Nephron (organoid): ENCODE results near the gene DNAAF5.
"Not testable (repeated sequence)": the region's sequence is repeated elsewhere in the genome, so short reads cannot be mapped to it uniquely, and the experiment has no call there.

Source experiments
- H3K27ac Mint-ChIP-seq, 3 experiments: 2 replicates each; pipeline ENCODE4 v1.8.0; 2020; ENCODE audit warnings: mixed read lengths in 3 of 3, mild to moderate bottlenecking in 2 of 3, moderate library complexity in 1 of 3
- H3K27me3 Mint-ChIP-seq: 2 replicates; pipeline ENCODE4 v1.8.0; 2021; ENCODE audit warnings: low read depth, mild to moderate bottlenecking, moderate library complexity, mixed read lengths
- H3K36me3 Mint-ChIP-seq: 2 replicates; pipeline ENCODE4 v1.8.0; 2020; ENCODE audit warnings: low read depth, mixed read lengths
- H3K4me1 Mint-ChIP-seq: 2 replicates; pipeline ENCODE4 v1.8.0; 2020; ENCODE audit warnings: mixed read lengths
- H3K4me3 Mint-ChIP-seq, 3 experiments: 2 replicates each; pipeline ENCODE4 v1.8.0; 2020; ENCODE audit warnings: mild to moderate bottlenecking in 3 of 3, mixed read lengths in 3 of 3, moderate library complexity in 2 of 3
- H3K9me3 Mint-ChIP-seq: 2 replicates; pipeline ENCODE4 v1.8.0; 2020; ENCODE audit warnings: mixed read lengths
- TF ChIP-seq, protein P1 (sequence below), 3 experiments: fragments of 200-600 bp; sonication (generic); IDR thresholded peaks; one replicate each; pipeline ENCODE4 v1.5.0; 2021; ENCODE audit warnings: antibody characterized with exemption in 3 of 3; ENCODE audit not compliant: unreplicated experiment in 3 of 3

DNAAF5 gene

DNA sequence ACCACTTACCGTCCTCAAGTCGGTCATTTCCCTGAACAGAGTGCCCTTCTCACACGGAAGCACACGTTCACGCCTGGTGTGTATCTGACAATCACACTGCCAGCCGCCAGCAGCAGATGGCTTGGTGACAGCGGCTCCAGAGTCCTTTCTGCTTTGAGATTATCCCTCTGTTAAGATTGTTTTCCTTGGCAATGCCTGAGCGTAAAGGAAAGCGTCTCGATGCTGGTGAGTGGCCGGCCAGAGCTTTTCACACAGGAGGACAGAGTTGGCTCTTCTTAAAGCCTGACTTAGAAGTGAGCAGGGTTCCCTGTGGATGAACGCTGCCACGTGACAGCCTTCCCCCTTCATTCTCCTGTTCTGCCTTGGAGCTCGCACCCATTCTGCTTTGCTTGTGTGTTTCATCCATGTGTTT is 22.6 kb downstream of the DNAAF5 start:
- TF ChIP-seq, protein P1, sequence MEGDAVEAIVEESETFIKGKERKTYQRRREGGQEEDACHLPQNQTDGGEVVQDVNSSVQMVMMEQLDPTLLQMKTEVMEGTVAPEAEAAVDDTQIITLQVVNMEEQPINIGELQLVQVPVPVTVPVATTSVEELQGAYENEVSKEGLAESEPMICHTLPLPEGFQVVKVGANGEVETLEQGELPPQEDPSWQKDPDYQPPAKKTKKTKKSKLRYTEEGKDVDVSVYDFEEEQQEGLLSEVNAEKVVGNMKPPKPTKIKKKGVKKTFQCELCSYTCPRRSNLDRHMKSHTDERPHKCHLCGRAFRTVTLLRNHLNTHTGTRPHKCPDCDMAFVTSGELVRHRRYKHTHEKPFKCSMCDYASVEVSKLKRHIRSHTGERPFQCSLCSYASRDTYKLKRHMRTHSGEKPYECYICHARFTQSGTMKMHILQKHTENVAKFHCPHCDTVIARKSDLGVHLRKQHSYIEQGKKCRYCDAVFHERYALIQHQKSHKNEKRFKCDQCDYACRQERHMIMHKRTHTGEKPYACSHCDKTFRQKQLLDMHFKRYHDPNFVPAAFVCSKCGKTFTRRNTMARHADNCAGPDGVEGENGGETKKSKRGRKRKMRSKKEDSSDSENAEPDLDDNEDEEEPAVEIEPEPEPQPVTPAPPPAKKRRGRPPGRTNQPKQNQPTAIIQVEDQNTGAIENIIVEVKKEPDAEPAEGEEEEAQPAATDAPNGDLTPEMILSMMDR (IDR thresholded peaks at IDR 0.05; ENCODE audit: unreplicated experiment in 3 of 3), result no peak
- Mint-ChIP-seq H3K27ac (peak overlapping the region; percentile 62 to 83 (median 78)), H3K4me3 (no peak overlapping the region), H3K36me3 (peaks cover 49% of the 10 kb centered on the region), H3K9me3 (no peaks in the 10 kb centered on the region), H3K4me1 (peaks cover 11% of the 10 kb centered on the region), H3K27me3 (no peaks in the 10 kb centered on the region)

DNA sequence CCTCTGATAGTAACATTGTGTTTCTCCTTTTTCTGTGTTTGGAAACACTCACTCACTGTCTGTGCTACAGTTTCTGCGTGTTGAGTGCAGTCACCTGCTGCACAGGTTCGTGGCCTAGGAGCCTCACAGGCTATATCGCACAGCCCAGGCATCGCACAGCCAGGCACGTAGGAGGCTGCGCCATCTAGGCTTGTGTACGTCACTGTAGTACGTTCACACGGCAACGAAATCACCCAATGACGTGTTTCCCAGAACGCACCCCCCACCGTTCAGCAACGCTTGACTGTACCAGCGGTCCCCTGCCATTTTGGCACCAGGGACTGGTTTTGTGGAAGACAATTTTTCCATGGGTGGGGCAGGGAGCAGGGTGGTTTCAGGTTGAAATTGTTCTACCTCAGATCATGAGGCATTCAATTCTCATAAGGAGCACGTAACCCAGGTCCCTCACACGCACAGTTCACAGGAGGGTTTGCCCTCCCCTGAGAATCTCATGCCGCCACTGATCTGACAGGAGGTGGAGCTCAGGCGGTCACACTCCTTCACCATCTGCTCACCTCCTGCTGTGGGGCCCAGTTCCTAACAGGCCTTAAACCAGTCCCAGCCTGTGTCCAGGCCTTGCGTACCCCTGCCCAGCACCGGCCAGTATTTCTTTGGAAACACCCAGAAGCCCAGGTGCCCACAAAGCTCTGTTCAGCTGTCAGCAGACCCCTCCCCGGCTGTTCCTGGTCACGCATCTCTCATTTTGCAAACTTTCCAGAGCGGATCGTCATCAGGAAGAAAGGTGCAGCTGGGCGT is 23.8 kb downstream of the DNAAF5 start:
- Mint-ChIP-seq H3K9me3 (no peaks in the 10 kb centered on the region), H3K27ac (no peak overlapping the region), H3K4me3 (no peak overlapping the region), H3K4me1 (peaks cover 11% of the 10 kb centered on the region), H3K27me3 (no peaks in the 10 kb centered on the region), H3K36me3 (peaks cover 49% of the 10 kb centered on the region)
- TF ChIP-seq, protein P1 (IDR thresholded peaks at IDR 0.05; ENCODE audit: unreplicated experiment in 3 of 3), result no peak

DNA sequence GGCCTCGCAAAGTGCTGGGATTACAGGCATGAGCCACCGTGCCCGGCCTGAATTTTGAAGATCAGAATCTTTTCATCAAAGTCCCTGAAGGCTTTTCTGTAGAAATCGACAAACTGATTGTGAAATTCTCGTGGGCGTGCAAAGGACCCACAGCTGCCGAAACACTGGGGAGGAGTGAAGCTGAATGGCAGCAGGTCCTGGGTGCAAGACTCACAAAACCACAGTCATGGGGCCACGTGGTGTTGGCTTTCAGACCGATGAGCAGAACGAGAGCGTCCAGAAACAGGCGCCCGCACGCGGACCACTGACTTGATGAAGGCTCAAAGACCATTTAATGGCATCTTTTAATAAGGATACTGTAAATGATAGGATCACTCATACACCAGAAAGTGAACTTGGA is 25.3 kb downstream of the DNAAF5 start:
- TF ChIP-seq, protein P1 (IDR thresholded peaks at IDR 0.05; ENCODE audit: unreplicated experiment in 3 of 3), result no peak
- H3K9me3 Mint-ChIP-seq, result no peaks in the 10 kb centered on the region
- no peak overlapping the region for H3K4me3 Mint-ChIP-seq
- no peak overlapping the region for H3K27ac Mint-ChIP-seq
- peaks cover 7% of the 10 kb centered on the region for H3K4me1 Mint-ChIP-seq
- H3K36me3 Mint-ChIP-seq, result peaks cover 51% of the 10 kb centered on the region
- H3K27me3 Mint-ChIP-seq, result no peaks in the 10 kb centered on the region

DNA sequence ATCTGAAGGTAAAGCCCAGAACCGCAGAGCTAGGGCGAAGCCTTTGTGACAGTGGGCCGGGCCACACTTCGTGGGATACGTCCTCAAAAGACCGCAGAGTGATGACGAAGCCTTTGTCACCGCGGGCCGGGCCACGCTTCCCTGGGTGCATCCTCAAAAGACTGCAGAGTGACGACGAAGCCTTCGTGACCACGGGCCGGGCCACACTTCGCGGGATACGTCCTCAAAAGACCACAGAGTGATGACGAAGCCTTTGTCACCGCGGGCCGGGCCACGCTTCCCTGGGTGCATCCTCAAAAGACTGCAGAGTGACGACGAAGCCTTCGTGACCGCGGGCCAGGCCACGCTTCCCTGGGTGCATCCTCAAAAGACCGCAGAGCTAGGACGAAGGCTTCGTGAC is 25.8 kb downstream of the DNAAF5 start:
- H3K27me3 Mint-ChIP-seq, H3K9me3 Mint-ChIP-seq, H3K27ac Mint-ChIP-seq, H3K4me1 Mint-ChIP-seq, H3K4me3 Mint-ChIP-seq: not testable (repeated sequence)
- peaks cover 47% of the 10 kb centered on the region for H3K36me3 Mint-ChIP-seq

DNA sequence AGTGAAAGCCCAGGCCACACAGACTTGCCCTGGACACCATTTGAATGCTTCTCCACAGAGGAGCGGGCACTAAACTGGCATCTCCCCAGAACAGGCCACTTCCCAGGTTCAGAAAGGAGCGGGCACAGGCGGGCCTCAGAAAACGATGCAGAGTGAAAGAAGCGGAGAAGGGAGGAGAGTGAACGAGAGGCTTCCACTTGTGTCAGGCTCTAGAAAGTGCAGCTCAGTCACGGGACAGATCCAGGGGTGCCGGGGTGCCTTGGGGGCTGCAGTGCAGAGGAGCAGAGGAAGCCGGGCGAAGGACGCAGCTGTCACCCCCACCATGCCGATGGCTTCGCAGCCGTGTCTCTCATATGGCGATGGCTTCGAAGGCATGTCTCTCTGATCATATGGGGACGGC is 26.7 kb downstream of the DNAAF5 start:
- Mint-ChIP-seq H3K36me3 (peaks cover 52% of the 10 kb centered on the region), H3K4me3 (no peak overlapping the region), H3K27ac (no peak overlapping the region), H3K27me3 (no peaks in the 10 kb centered on the region), H3K4me1 (peaks cover 7% of the 10 kb centered on the region), H3K9me3 (no peaks in the 10 kb centered on the region)
- TF ChIP-seq, protein P1 (IDR thresholded peaks at IDR 0.05; ENCODE audit: unreplicated experiment in 3 of 3), result no peak

DNA sequence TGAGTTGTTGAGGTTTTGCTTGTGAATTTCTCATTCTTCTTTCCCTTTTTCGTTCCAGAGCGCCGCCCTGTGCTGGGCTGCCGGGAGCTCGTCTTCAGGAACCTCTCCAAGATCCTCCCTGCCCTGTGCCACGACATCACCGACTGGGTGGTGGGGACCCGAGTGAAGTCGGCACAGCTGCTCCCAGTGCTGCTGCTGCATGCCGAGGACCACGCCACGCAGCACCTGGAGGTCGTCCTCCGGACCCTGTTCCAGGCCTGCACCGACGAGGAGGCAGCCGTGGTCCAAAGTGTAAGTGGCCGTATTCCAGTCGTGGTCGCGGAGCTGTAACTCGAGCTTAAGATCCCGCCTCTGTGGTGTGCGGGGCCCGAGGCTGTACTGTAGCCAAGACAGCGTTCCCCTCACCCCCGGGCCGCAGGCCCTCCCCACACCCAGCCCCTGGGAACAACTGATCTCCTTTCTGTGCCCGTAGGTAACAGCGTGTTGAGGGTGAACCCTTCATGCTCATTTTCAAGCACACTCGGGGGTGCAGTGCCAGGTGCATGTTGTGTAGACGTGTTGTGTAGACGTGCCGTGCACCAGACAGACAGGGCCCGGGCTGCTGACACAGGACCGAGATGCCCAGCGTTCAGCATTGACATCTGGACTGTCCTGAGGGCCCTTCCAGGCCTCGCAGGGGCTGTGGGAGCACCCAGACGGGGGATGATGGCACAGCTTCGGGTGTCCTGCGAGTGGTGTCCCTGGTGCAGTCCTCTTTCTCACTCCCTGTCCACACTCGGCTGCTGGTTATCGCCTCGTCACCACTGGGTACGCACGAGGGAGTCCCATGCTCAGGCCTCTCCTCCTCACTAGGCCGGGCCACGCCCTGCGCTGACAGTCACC is 28.3 kb downstream of the DNAAF5 start:
- Mint-ChIP-seq H3K36me3 (peaks cover 58% of the 10 kb centered on the region), H3K27me3 (no peaks in the 10 kb centered on the region), H3K4me1 (no peaks in the 10 kb centered on the region), H3K4me3 (no peak overlapping the region), H3K27ac (peak overlapping the region in 1 of 3 experiments; percentile 54), H3K9me3 (no peaks in the 10 kb centered on the region)
- TF ChIP-seq, protein P1 (IDR thresholded peaks at IDR 0.05; ENCODE audit: unreplicated experiment in 3 of 3), result no peak
